Hepatocyte (in vitro differentiated cells): ENCODE data around the gene TGFBI. TPM values are rescaled to one million over a fixed set of nuclear protein-coding genes. Genes with fewer than 3 reads are reported as not detected.

Source experiments
- DNase-seq: peaks from one replicate; pipeline ENCODE4 v3.0.0-alpha.2; 2016; ENCODE audit warnings: low spot score
- H2AFZ ChIP-seq: fragments of 200-600 bp; sonication (generic); 2 replicates; pipeline ENCODE4 v1.6.0; 2016; ENCODE audit warnings: antibody characterized with exemption, mild to moderate bottlenecking
- H3K27ac ChIP-seq: fragments of 200-600 bp; sonication (generic); 2 replicates; pipeline ENCODE4 v1.5.1; 2016; ENCODE audit warnings: mild to moderate bottlenecking
- H3K27me3 ChIP-seq: fragments of 200-600 bp; sonication (generic); 2 replicates; pipeline ENCODE4 v1.6.1; 2016
- H3K36me3 ChIP-seq: fragments of 200-600 bp; sonication (generic); replicated peaks from 2 replicates; pipeline ENCODE4 v1.5.1; 2016; ENCODE audit warnings: low read depth; ENCODE audit not compliant: insufficient read depth
- H3K4me1 ChIP-seq: fragments of 200-600 bp; sonication (generic); 2 replicates; pipeline ENCODE4 v1.5.1; 2016; ENCODE audit warnings: mild to moderate bottlenecking, moderate library complexity; ENCODE audit not compliant: insufficient read depth
- H3K4me2 ChIP-seq: fragments of 200-600 bp; sonication (generic); 2 replicates; pipeline ENCODE4 v1.6.0; 2016
- H3K4me3 ChIP-seq: fragments of 200-600 bp; sonication (generic); 2 replicates; pipeline ENCODE4 v1.5.1; 2016; ENCODE audit warnings: mild to moderate bottlenecking
- H3K79me2 ChIP-seq: fragments of 200-600 bp; sonication (generic); 2 replicates; pipeline ENCODE4 v1.6.0; 2017; ENCODE audit warnings: mild to moderate bottlenecking
- H3K9me2 ChIP-seq: fragments of 200-600 bp; sonication (generic); replicated peaks from 2 replicates; pipeline ENCODE4 v1.6.0; 2017; ENCODE audit warnings: mild to moderate bottlenecking; ENCODE audit not compliant: insufficient read depth
- H3K9me3 ChIP-seq: fragments of 200-600 bp; sonication (generic); 2 replicates; pipeline ENCODE4 v1.5.1; 2016; ENCODE audit warnings: low read depth, mild to moderate bottlenecking
- H4K20me1 ChIP-seq: fragments of 200-600 bp; sonication (generic); 2 replicates; pipeline ENCODE4 v1.6.0; 2016; ENCODE audit warnings: mild to moderate bottlenecking; ENCODE audit not compliant: insufficient read depth, poor library complexity, severe bottlenecking
- EZH2 ChIP-seq: fragments of 200-600 bp; sonication (generic); IDR thresholded peaks from 2 replicates; pipeline ENCODE4 v1.6.1; 2016; ENCODE audit warnings: antibody characterized with exemption, mild to moderate bottlenecking, borderline replicate concordance
- EZH2phosphoT487 ChIP-seq: fragments of 200-600 bp; sonication (generic); IDR thresholded peaks from one replicate; pipeline ENCODE4 v1.6.1; 2018; ENCODE audit warnings: antibody characterized with exemption, mild to moderate bottlenecking, low read depth, moderate library complexity; ENCODE audit not compliant: unreplicated experiment, severe bottlenecking
- WGBS: methylation state at CpG from one replicate; pipeline ENCODE4 v1.1.6; 2016; ENCODE audit warnings: low lambda C conversion rate; ENCODE audit errors: missing lambda C conversion rate; 5-methylcytosine and 5-hydroxymethylcytosine counted together
- polyA plus RNA-seq: library from polyadenylated mRNA; unstranded; fragments of >200 nt; fragmentation: Nextera tagmentation; extraction: Ambion mirVana; gene quantifications from 2 replicates; pipeline ENCODE4 v1.2.1, GENCODE V29; 2016
- total RNA-seq: library from RNA; depleted of rRNA; stranded (reverse); fragments of >200 nt; gene quantifications from 2 replicates; pipeline ENCODE4 v1.2.3, GENCODE V29; 2014
- TF ChIP-seq, protein P1 (sequence below): fragments of 200-600 bp; sonication (generic); IDR thresholded peaks from 2 replicates; pipeline ENCODE4 v1.5.1; 2016; ENCODE audit warnings: antibody characterized with exemption, mild to moderate bottlenecking; ENCODE audit not compliant: poor library complexity

TGFBI gene
- total and polyA plus RNA-seq, 2 experiments from 2014 or later, result 396 to 401 TPM

DNA sequence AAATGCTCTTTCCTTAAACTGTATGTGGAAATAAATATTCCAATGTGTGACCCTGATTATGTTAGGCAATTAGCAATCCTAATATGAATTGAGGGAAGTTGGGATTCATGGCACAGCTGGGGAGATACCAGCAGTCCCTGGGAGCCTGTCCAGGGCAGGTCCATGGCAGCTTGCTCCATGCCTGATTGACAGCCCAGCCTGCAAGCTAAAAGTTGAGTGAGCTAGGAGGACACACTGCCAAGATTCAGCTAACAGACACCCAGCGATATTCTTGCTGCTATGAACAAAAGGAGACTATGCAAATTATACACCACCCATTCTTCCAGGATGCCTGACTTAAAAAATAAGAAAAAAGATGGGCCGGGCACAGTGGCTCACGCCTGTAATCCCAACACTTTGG, 6.2 kb downstream of the TGFBI start:
- peaks cover 3% of the 10 kb centered on the region for H3K36me3 ChIP-seq
- no peak for DNase-seq
- H3K4me3 ChIP-seq, result no peak overlapping the region
- TF ChIP-seq, protein P1, sequence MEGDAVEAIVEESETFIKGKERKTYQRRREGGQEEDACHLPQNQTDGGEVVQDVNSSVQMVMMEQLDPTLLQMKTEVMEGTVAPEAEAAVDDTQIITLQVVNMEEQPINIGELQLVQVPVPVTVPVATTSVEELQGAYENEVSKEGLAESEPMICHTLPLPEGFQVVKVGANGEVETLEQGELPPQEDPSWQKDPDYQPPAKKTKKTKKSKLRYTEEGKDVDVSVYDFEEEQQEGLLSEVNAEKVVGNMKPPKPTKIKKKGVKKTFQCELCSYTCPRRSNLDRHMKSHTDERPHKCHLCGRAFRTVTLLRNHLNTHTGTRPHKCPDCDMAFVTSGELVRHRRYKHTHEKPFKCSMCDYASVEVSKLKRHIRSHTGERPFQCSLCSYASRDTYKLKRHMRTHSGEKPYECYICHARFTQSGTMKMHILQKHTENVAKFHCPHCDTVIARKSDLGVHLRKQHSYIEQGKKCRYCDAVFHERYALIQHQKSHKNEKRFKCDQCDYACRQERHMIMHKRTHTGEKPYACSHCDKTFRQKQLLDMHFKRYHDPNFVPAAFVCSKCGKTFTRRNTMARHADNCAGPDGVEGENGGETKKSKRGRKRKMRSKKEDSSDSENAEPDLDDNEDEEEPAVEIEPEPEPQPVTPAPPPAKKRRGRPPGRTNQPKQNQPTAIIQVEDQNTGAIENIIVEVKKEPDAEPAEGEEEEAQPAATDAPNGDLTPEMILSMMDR, result no peak
- TF ChIP-seq EZH2 (no peak), EZH2phosphoT487 (no peak)
- H3K27ac ChIP-seq, result no peak overlapping the region
- H3K4me2 ChIP-seq, result no peak overlapping the region
- H4K20me1 ChIP-seq, result no peaks in the 10 kb centered on the region
- H3K79me2 ChIP-seq, result peaks cover under 1% of the 10 kb centered on the region
- H2AFZ ChIP-seq, result no peak overlapping the region
- no peaks in the 10 kb centered on the region for H3K27me3 ChIP-seq
- no peaks in the 10 kb centered on the region for H3K9me2 ChIP-seq
- 98% methylated on average over 3 of the region's 3 CpGs for WGBS
- H3K4me1 ChIP-seq, result peaks cover 17% of the 10 kb centered on the region
- no peaks in the 10 kb centered on the region for H3K9me3 ChIP-seq

DNA sequence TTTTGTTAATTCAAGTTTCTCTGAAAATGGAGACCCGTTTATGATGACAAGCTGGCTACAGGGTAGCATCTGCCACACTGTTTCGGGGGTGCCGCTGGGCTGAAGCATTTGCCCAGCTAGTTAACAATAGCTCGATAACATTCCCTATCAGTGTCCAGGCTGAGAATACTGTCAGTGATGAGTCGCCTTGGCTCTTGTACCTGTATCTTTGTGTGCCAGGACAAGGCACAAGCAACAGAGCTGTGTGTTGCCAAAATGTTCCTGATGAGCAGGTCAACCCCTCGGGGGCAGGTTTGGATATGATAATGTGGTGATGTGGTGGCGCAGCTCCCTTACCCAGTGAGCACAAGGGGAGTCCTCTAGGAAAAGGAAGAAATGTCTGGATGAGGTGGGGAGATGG, 7.0 kb downstream of the TGFBI start:
- Histone ChIP-seq H3K27ac (no peak overlapping the region), H3K9me3 (no peaks in the 10 kb centered on the region), H3K27me3 (no peaks in the 10 kb centered on the region), H3K36me3 (peaks cover 3% of the 10 kb centered on the region), H3K9me2 (no peaks in the 10 kb centered on the region), H2AFZ (no peak overlapping the region), H3K79me2 (no peaks in the 10 kb centered on the region), H4K20me1 (no peaks in the 10 kb centered on the region), H3K4me3 (no peak overlapping the region), H3K4me2 (no peak overlapping the region), H3K4me1 (peaks cover 17% of the 10 kb centered on the region)
- no peak for TF ChIP-seq EZH2
- no peak for TF ChIP-seq EZH2phosphoT487
- TF ChIP-seq, protein P1, result no peak
- WGBS, result 97% methylated on average over 7 of the region's 7 CpGs
- no peak for DNase-seq

DNA sequence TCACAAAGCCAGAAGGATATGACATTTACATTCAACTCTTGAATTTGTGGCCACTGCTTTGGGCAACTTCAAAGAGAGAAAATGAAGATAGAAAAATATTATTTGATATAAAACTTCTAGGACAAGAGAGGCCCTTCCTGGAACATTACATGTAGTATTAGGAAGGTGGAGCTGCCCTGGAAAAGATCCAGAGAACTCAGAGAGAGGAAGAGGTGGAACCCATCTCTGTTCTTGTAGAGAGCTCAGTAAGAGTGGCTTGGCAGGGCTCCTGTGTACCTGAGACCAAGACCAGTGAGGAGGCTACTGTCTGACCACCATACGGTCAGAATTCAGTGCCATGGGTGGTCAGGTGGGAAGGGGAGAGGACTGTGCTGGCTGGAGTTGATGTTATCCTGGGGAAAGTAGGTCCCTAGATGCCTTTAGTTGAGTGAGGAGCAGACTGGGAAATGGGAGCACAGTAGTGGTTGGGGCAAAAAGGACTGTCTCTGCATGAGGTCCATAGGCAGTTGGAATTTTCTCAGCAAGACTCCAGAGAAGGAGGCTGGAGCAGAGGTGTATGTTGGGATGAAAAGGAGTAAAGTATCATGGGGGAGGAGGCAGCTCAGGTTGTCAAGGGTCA, 7.6 kb downstream of the TGFBI start:
- Histone ChIP-seq H3K27me3 (no peaks in the 10 kb centered on the region), H3K9me3 (no peaks in the 10 kb centered on the region), H3K36me3 (peaks cover 3% of the 10 kb centered on the region), H3K4me2 (no peak overlapping the region), H3K4me1 (peaks cover 17% of the 10 kb centered on the region), H3K9me2 (no peaks in the 10 kb centered on the region), H2AFZ (no peak overlapping the region), H3K27ac (peak overlapping the region; percentile 15), H3K79me2 (no peaks in the 10 kb centered on the region), H4K20me1 (no peaks in the 10 kb centered on the region), H3K4me3 (no peak overlapping the region)
- 96% methylated on average over 1 of the region's 1 CpG for WGBS
- TF ChIP-seq EZH2phosphoT487 (no peak), EZH2 (no peak)
- TF ChIP-seq, protein P1, result no peak
- DNase-seq, result no peak
